HCT116 (cell line): ENCODE data around the gene SELENON. TPM values are rescaled to one million over a fixed set of nuclear protein-coding genes. Genes with fewer than 3 reads are reported as not detected.

Experiments
- ATAC-seq: fragments of 200-7000 bp; cut with Tn5 transposase; 2 replicates; pipeline ENCODE4 v1.9.1; 2020; ENCODE audit warnings: mild to moderate bottlenecking, moderate library complexity
- BruUV-seq: library from RNA; stranded (reverse); fragments of 400-500 nt; replicated peaks from 2 replicates; lab custom pipeline; 2021; lab: Mats Ljungman, UMichigan
- CTCF ChIA-PET: fragments of 300-600 bp; sonication (Branson Sonifier 250); formaldehyde crosslinking; loops from one replicate; lab custom pipeline; 2021; ENCODE audit warnings: antibody characterized with exemption; lab: Charles Lee
- POLR2A ChIA-PET: fragments of 300-600, 350-600 bp; sonication (Branson Sonifier 250); formaldehyde crosslinking; loops from one replicate; lab custom pipeline; 2021; ENCODE audit warnings: antibody characterized with exemption; lab: Charles Lee
- RAD21 ChIA-PET, 2 experiments: fragments of 300-600 bp; sonication (Branson Sonifier 250); formaldehyde crosslinking; loops; one replicate each; lab custom pipeline; 2023; ENCODE audit warnings: low total read pairs in 2 of 2; ENCODE audit not compliant: uncharacterized antibody in 2 of 2, unreplicated experiment in 2 of 2, low non-redundant PET in 1 of 2; lab: Charles Lee
- DNase-seq: peaks from one replicate; pipeline ENCODE4 v3.0.0-alpha.2; 2010; ENCODE audit warnings: low read depth, low spot score
- H2AFZ ChIP-seq: fragments of 200-600 bp; shearing (Covaris generic), sonication (generic); 2 replicates; pipeline ENCODE4 v1.6.1; 2017; ENCODE audit warnings: low read depth, mixed run types, mixed read lengths, antibody characterized with exemption, low read length; ENCODE audit not compliant: poor library complexity, severe bottlenecking
- H3K27ac ChIP-seq: 2 replicates; pipeline ENCODE4 v1.5.1; 2012; ENCODE audit warnings: low read depth, low read length
- H3K27me3 ChIP-seq: fragments of 200-600 bp; sonication (generic); 2 replicates; pipeline ENCODE4 v1.6.1; 2016; ENCODE audit warnings: mixed run types, low read length, mixed read lengths; ENCODE audit not compliant: insufficient read depth
- H3K36me3 ChIP-seq, 2 experiments: fragments of 200-500 bp in 1 of 2; fragments of 200-600 bp in 1 of 2; sonication (Bioruptor generic) in 1 of 2; sonication (generic) in 1 of 2; 2 replicates each; pipeline versions ENCODE4 v1.5.1 to v1.6.1; 2014 to 2016; ENCODE audit warnings: low read length in 2 of 2, inconsistent platforms in 1 of 2, mixed read lengths in 1 of 2, mixed run types in 1 of 2; ENCODE audit not compliant: insufficient read depth in 2 of 2, control insufficient read depth in 1 of 2
- H3K4me1 ChIP-seq, 2 experiments: fragments of 200-600 bp in 1 of 2; sonication (generic) in 1 of 2; 2 replicates each; pipeline versions ENCODE4 v1.5.1 to v1.6.1; 2012 to 2017; ENCODE audit warnings: low read length in 2 of 2, inconsistent platforms in 1 of 2, mild to moderate bottlenecking in 1 of 2, mixed read lengths in 1 of 2, mixed run types in 1 of 2, moderate library complexity in 1 of 2; ENCODE audit not compliant: insufficient read depth in 2 of 2, control insufficient read depth in 1 of 2
- H3K4me2 ChIP-seq: fragments of 200-600 bp; sonication (generic); 2 replicates; pipeline ENCODE4 v1.6.1; 2017; ENCODE audit warnings: mixed run types, low read length, mixed read lengths
- H3K4me3 ChIP-seq, 2 experiments: fragments of 200-600 bp in 1 of 2; sonication (generic) in 1 of 2; replicated peaks in 1 of 2; 2 replicates each; pipeline ENCODE4 v1.5.1; 2011 to 2016; ENCODE audit warnings: low read length in 2 of 2, control low read depth in 1 of 2, low read depth in 1 of 2, mild to moderate bottlenecking in 1 of 2, mixed read lengths in 1 of 2, mixed run types in 1 of 2
- H3K79me2 ChIP-seq: fragments of 200-600 bp; sonication (generic); 2 replicates; pipeline ENCODE4 v1.6.1; 2017; ENCODE audit warnings: mild to moderate bottlenecking, mixed run types, low read length, moderate library complexity, mixed read lengths; ENCODE audit not compliant: insufficient read depth
- H3K9ac ChIP-seq: fragments of 200-600 bp; sonication (generic); 2 replicates; pipeline ENCODE4 v1.6.1; 2016; ENCODE audit warnings: low read length, mixed read lengths
- H3K9me2 ChIP-seq: fragments of 200-600 bp; sonication (generic), shearing (Covaris generic); 2 replicates; pipeline ENCODE4 v1.6.1; 2017; ENCODE audit warnings: mixed run types, mild to moderate bottlenecking, moderate library complexity; ENCODE audit not compliant: insufficient read depth
- H3K9me3 ChIP-seq, 2 experiments: fragments of 200-500 bp in 1 of 2; fragments of 200-600 bp in 1 of 2; sonication (Bioruptor generic) in 1 of 2; sonication (generic) in 1 of 2; 2 replicates each; pipeline ENCODE4 v1.6.1; 2014 to 2017; ENCODE audit warnings: low read length in 2 of 2, mixed read lengths in 2 of 2, inconsistent platforms in 1 of 2, low read depth in 1 of 2, mild to moderate bottlenecking in 1 of 2, mixed run types in 1 of 2, moderate library complexity in 1 of 2; ENCODE audit not compliant: control insufficient read depth in 1 of 2, insufficient read depth in 1 of 2
- H4K20me1 ChIP-seq: fragments of 200-600 bp; sonication (generic), shearing (Covaris generic); 2 replicates; pipeline ENCODE4 v1.6.1; 2017; ENCODE audit warnings: mixed run types, mild to moderate bottlenecking, moderate library complexity; ENCODE audit not compliant: insufficient read depth
- EZH2 ChIP-seq: fragments of 200-600 bp; sonication (generic); IDR thresholded peaks from 2 replicates; pipeline ENCODE4 v1.6.1; 2017; ENCODE audit warnings: antibody characterized with exemption, mixed run types
- EZH2phosphoT487 ChIP-seq: fragments of 200-600 bp; IDR thresholded peaks from 2 replicates; pipeline ENCODE4 v1.6.1; 2018; ENCODE audit warnings: antibody characterized with exemption, borderline replicate concordance
- FOSL1 ChIP-seq: IDR thresholded peaks from 2 replicates; pipeline ENCODE4 v1.6.1; 2012; ENCODE audit warnings: low read depth
- POLR2A ChIP-seq: IDR thresholded peaks from 2 replicates; pipeline ENCODE4 v1.7.0; 2011; ENCODE audit warnings: borderline replicate concordance; ENCODE audit not compliant: insufficient read depth, insufficient read length; ENCODE audit errors: extremely low read depth
- intact Hi-C: fragments of 100-400 bp; cut with micrococcal nuclease; formaldehyde crosslinking; loops from 2 replicates; pipeline ENCODE4 v1.10.0; 2022
- total RNA-seq: library from RNA; stranded (reverse); gene quantifications from one replicate; pipeline ENCODE4 v1.2.1, GENCODE V29; 2021; ENCODE audit not compliant: unreplicated experiment
- TF ChIP-seq, protein P1 (sequence below): IDR thresholded peaks from 2 replicates; pipeline ENCODE4 v1.6.1; 2012; ENCODE audit warnings: low read depth

SELENON gene
- total RNA-seq, 1 experiment from 2014 or later, result 85.1 TPM

GRCh38 chr1:25806418-25806817 lies 6.4 kb downstream of the SELENON start:
- DNase-seq (no peak), ATAC-seq (no peak)
- Histone ChIP-seq H3K9ac (no peak overlapping the region), H3K9me2 (no peaks in the 10 kb centered on the region), H4K20me1 (no peaks in the 10 kb centered on the region), H3K79me2 (no peaks in the 10 kb centered on the region), H2AFZ (no peak overlapping the region), H3K4me2 (no peak overlapping the region), H3K9me3 (no peaks in the 10 kb centered on the region), H3K27me3 (no peaks in the 10 kb centered on the region), H3K36me3 (no peaks in the 10 kb centered on the region; a peak in 1 of 4 replicates), H3K27ac (no peak overlapping the region), H3K4me1 (peaks cover 0 to 4% of the 10 kb centered on the region in 2 experiments; a peak in 1 of 4 replicates), H3K4me3 (no peak overlapping the region)
- ChIA-PET CTCF (no interaction called here), RAD21 (no interaction called here), POLR2A (no interaction called here)
- no TSS peak for BruUV-seq
- intact Hi-C loops, result no loop called here
- TF ChIP-seq, protein P1, sequence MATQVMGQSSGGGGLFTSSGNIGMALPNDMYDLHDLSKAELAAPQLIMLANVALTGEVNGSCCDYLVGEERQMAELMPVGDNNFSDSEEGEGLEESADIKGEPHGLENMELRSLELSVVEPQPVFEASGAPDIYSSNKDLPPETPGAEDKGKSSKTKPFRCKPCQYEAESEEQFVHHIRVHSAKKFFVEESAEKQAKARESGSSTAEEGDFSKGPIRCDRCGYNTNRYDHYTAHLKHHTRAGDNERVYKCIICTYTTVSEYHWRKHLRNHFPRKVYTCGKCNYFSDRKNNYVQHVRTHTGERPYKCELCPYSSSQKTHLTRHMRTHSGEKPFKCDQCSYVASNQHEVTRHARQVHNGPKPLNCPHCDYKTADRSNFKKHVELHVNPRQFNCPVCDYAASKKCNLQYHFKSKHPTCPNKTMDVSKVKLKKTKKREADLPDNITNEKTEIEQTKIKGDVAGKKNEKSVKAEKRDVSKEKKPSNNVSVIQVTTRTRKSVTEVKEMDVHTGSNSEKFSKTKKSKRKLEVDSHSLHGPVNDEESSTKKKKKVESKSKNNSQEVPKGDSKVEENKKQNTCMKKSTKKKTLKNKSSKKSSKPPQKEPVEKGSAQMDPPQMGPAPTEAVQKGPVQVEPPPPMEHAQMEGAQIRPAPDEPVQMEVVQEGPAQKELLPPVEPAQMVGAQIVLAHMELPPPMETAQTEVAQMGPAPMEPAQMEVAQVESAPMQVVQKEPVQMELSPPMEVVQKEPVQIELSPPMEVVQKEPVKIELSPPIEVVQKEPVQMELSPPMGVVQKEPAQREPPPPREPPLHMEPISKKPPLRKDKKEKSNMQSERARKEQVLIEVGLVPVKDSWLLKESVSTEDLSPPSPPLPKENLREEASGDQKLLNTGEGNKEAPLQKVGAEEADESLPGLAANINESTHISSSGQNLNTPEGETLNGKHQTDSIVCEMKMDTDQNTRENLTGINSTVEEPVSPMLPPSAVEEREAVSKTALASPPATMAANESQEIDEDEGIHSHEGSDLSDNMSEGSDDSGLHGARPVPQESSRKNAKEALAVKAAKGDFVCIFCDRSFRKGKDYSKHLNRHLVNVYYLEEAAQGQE, result no peak
- TF ChIP-seq EZH2phosphoT487 (no peak), FOSL1 (no peak), POLR2A (no peak), EZH2 (no peak)
